Heart right ventricle (tissue), 16 donors: Measurements from ENCODE around the gene PMF1. TPM values are rescaled to one million over a fixed set of nuclear protein-coding genes. Genes with fewer than 3 reads are reported as not detected.

Experiments used
- ATAC-seq, 8 donors: fragments of 200-7000 bp; cut with Tn5 transposase; one replicate each; pipeline ENCODE4 v1.9.1; 2020; ENCODE audit warnings: mild to moderate bottlenecking in 8 of 8, moderate library complexity in 8 of 8, moderate number of reproducible peaks in 1 of 8
- DNase-seq, 2 donors: peaks; one replicate each; pipeline ENCODE4 v3.0.0-alpha.2; 2020
- H3K27ac ChIP-seq, 10 donors: fragments of 200-600 bp; sonication (generic) in 2 of 10; one replicate each; pipeline versions ENCODE4 v1.5.0 to v1.8.0; 2020 to 2022; ENCODE audit warnings: mild to moderate bottlenecking in 3 of 10
- H3K27me3 ChIP-seq, 7 donors: fragments of 200-600 bp; one replicate each; pipeline ENCODE4 v1.8.0; 2021 to 2022; ENCODE audit warnings: mild to moderate bottlenecking in 2 of 7
- H3K36me3 ChIP-seq, 9 donors: fragments of 200-600 bp; sonication (generic) in 1 of 9; one replicate each; pipeline versions ENCODE4 v1.5.0 to v1.8.0; 2020 to 2022; ENCODE audit warnings: mild to moderate bottlenecking in 2 of 9
- H3K4me1 ChIP-seq, 9 donors: fragments of 200-600 bp; sonication (generic) in 1 of 9; one replicate each; pipeline versions ENCODE4 v1.5.0 to v1.8.0; 2020 to 2022; ENCODE audit warnings: mild to moderate bottlenecking in 4 of 9
- H3K4me3 ChIP-seq, 10 donors: fragments of 200-600 bp; sonication (generic) in 2 of 10; one replicate each; pipeline versions ENCODE4 v1.5.0 to v1.8.0; 2020 to 2022; ENCODE audit warnings: mild to moderate bottlenecking in 7 of 10, moderate library complexity in 2 of 10
- H3K9me3 ChIP-seq, 11 donors: fragments of 200-600 bp in 10 of 11; sonication (generic) in 2 of 11; one replicate each; pipeline versions ENCODE4 v1.5.0 to v1.8.0; 2013 to 2022; ENCODE audit warnings: mild to moderate bottlenecking in 2 of 11, control low read depth in 1 of 11, moderate library complexity in 1 of 11
- WGBS, 2 donors: extraction: QIAGEN DNeasy Blood & Tissue Kit; methylation state at CpG; one replicate each; pipeline ENCODE4 v1.1.7; 2013; ENCODE audit warnings: inconsistent platforms in 1 of 2; 5-methylcytosine and 5-hydroxymethylcytosine counted together
- intact Hi-C, 10 donors: fragments of 100-400 bp; cut with DNase I; formaldehyde crosslinking; loops; one replicate each; pipeline versions ENCODE4 v1.11.1 to v1.14.2; 2022
- polyA plus RNA-seq, 2 donors: library from polyadenylated mRNA; stranded (reverse); fragments of 200-250 nt; gene quantifications; one replicate each; pipeline ENCODE4 v1.2.3, GENCODE V29; 2013
- total RNA-seq, 10 donors: library from RNA; stranded (reverse); fragmentation: NEBNext Ultra II Directional in 3 of 10; extraction: Animal tissue kit (Norgen Biotek cat#: 25700) in 3 of 10; gene quantifications; one replicate each; pipeline versions ENCODE4 v1.2.1 to v1.2.4, GENCODE V29; 2021 to 2023
- TF ChIP-seq, protein P1 (sequence below), 9 donors: fragments of 200-600 bp; sonication (generic) in 2 of 9; IDR thresholded peaks; one replicate each; pipeline versions ENCODE4 v1.5.0 to v1.8.0; 2021 to 2022; ENCODE audit warnings: antibody characterized with exemption in 9 of 9, mild to moderate bottlenecking in 5 of 9, moderate library complexity in 1 of 9
- donor health status: Arrhythmogenic right ventricular cardiomyopathy.
- donor health status: ischemic (EF 13 %, LVEDD 7.1; RV severe dilation, severe dysfunction).
- donor health status: healthy with polysubstance abuse.
- donor health status: DM: no; HTN: yes; CAD: no.
- donor health status: DM: no; HTN: no; CAD: no.
- donor health status: ischemic (EF 25% LVEDD 6.9; RV normal size, moderate dysfunction).
- donor health status: ischemic (EF 25% LVEDD 5.7; RV mildly dilated, moderate dysfunction).
- donor health status: healthy.
- donor health status: DM: yes; HTN: yes; CAD: no.
- donor health status: Ischemic cardiomyopathy.
- donor health status: ischemic (EF 35%, LVEDD 5.7; RV mildly dilated, moderate dysfunction).
- donor health status: nonischemic (EF 11% LVEDD 7.7; RV severe dilation, severe dysfunction).
- donor health status: DM: yes; HTN: yes; CAD: no.
- donor health status: PGD.
- donor health status: ischemic (EF 29% LVEDD 5.4; RV normal size, mild dysfunction).
- donor health status: nonischemic (EF 23%, LVEDD 6.1; RV moderate dilation, normal function).

Gene PMF1
- total and polyA plus RNA-seq, 12 donors: 55.9 to 122 (median 69.9) TPM

GRCh38 chr1:156195853-156196252, 17.0 kb upstream of the PMF1 start:
- ATAC-seq: no peak
- whole genome bisulfite sequencing, 2 donors: 68 to 71% methylated on average over 4 of the region's 4 CpGs
- H3K27ac ChIP-seq: peak overlapping the region in 5 of 10 donors; percentile 17 to 49 (median 31)

DNA sequence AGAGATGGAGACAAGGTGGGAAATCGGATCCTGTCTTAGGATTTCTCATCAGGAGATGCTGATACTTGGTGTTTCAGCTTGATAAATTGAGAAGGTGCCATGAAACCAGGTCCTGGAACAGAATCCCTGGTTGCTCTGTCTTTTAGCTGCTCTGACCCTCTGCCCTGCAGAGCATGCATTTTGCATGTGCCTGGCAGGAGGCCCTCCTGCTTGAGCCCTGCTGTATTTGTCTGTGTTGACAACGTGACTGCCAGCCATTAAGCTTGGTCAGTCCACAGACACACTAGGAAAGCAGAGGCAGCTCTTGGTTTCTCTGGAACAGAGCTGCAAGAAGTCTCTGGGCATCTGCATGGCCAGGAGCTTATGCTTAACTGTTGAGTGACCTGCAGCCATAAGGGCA, 16.4 kb upstream of the PMF1 start:
- Histone ChIP-seq H3K4me3 (no peak overlapping the region), H3K9me3 (no peaks in the 10 kb centered on the region), H3K27me3 (no peaks in the 10 kb centered on the region), H3K27ac (peak overlapping the region in 7 of 10 donors; percentile 2 to 57 (median 31)), H3K36me3 (peaks cover 0 to 45% (median 14%) of the 10 kb centered on the region in 9 donors), H3K4me1 (peaks cover 0 to 53% (median 45%) of the 10 kb centered on the region in 9 donors)
- ATAC-seq (no peak), DNase-seq (no peak)
- intact Hi-C loops: loop anchor here in 1 of 10 donors (5.0 kb wide), 1 partner anchor 39 kb away; no protein-coding TSS in a partner anchor
- TF ChIP-seq, protein P1, sequence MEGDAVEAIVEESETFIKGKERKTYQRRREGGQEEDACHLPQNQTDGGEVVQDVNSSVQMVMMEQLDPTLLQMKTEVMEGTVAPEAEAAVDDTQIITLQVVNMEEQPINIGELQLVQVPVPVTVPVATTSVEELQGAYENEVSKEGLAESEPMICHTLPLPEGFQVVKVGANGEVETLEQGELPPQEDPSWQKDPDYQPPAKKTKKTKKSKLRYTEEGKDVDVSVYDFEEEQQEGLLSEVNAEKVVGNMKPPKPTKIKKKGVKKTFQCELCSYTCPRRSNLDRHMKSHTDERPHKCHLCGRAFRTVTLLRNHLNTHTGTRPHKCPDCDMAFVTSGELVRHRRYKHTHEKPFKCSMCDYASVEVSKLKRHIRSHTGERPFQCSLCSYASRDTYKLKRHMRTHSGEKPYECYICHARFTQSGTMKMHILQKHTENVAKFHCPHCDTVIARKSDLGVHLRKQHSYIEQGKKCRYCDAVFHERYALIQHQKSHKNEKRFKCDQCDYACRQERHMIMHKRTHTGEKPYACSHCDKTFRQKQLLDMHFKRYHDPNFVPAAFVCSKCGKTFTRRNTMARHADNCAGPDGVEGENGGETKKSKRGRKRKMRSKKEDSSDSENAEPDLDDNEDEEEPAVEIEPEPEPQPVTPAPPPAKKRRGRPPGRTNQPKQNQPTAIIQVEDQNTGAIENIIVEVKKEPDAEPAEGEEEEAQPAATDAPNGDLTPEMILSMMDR (IDR thresholded peaks at IDR 0.05): no peak
- WGBS, 2 donors: 53 to 56% methylated on average over 2 of the region's 2 CpGs

More at GRCh38 chr1:156195853-156196252, 17.0 kb upstream of the PMF1 start:
- Histone ChIP-seq H3K4me1 (peaks cover 0 to 49% (median 40%) of the 10 kb centered on the region in 9 donors), H3K9me3 (no peaks in the 10 kb centered on the region), H3K4me3 (no peak overlapping the region), H3K27me3 (no peaks in the 10 kb centered on the region), H3K36me3 (peaks cover 0 to 41% (median 10%) of the 10 kb centered on the region in 9 donors)
- DNase-seq: no peak
- intact Hi-C loops: loop anchor here in 1 of 10 donors (5.0 kb wide), 1 partner anchor 39 kb away; no protein-coding TSS in a partner anchor
- TF ChIP-seq, protein P1 (IDR thresholded peaks at IDR 0.05): no peak

GRCh38 chr1:156198831-156199349, 13.9 kb upstream of the PMF1 start:
- no peaks in the 10 kb centered on the region for H3K9me3 ChIP-seq
- H3K27ac ChIP-seq: peak overlapping the region in 1 of 10 donors; percentile 12
- ATAC-seq (no peak), DNase-seq (no peak)
- intact Hi-C loops: loop anchor here in 1 of 10 donors (5.0 kb wide), 1 partner anchor 42 kb away; no protein-coding TSS in a partner anchor
- no peak overlapping the region for H3K4me3 ChIP-seq
- H3K27me3 ChIP-seq: no peaks in the 10 kb centered on the region
- WGBS, 2 donors: 74 to 78% methylated on average over 5 of the region's 5 CpGs
- H3K4me1 ChIP-seq: peaks cover 0 to 70% (median 56%) of the 10 kb centered on the region in 9 donors
- TF ChIP-seq, protein P1 (IDR thresholded peaks at IDR 0.05): no peak
- H3K36me3 ChIP-seq: peaks cover 0 to 64% (median 14%) of the 10 kb centered on the region in 9 donors

GRCh38 chr1:156200044-156200443, 12.8 kb upstream of the PMF1 start:
- no peak overlapping the region for H3K27ac ChIP-seq
- peaks cover 0 to 76% (median 14%) of the 10 kb centered on the region in 9 donors for H3K36me3 ChIP-seq
- no peaks in the 10 kb centered on the region for H3K27me3 ChIP-seq
- peaks cover 0 to 70% (median 56%) of the 10 kb centered on the region in 9 donors for H3K4me1 ChIP-seq
- no peak overlapping the region for H3K4me3 ChIP-seq
- 91 to 97% methylated on average over 8 of the region's 8 CpGs for WGBS, 2 donors
- DNase-seq (no peak), ATAC-seq (no peak)
- no peaks in the 10 kb centered on the region for H3K9me3 ChIP-seq
- intact Hi-C loops: no loop called here
- TF ChIP-seq, protein P1 (IDR thresholded peaks at IDR 0.05): no peak
